HepG2 (cell line): ENCODE data around the gene INPP5K. TPM values are rescaled to one million over a fixed set of nuclear protein-coding genes. Genes with fewer than 3 reads are reported as not detected.

ENCODE experiments used
- ASH2L ChIP-seq: fragments of 300-600, 200-600 bp; sonication (generic); IDR thresholded peaks from 2 replicates; pipeline ENCODE4 v1.7.0; 2017; ENCODE audit warnings: low read depth, mild to moderate bottlenecking, moderate library complexity, mixed read lengths, low read length; ENCODE audit not compliant: insufficient read length
- EEA1 ChIP-seq: sonication (generic); formaldehyde crosslinking; IDR thresholded peaks from 2 replicates; pipeline ENCODE4 v1.5.1; 2020; ENCODE audit warnings: mild to moderate bottlenecking, missing genetic modification reagents, borderline replicate concordance
- ESRRA ChIP-seq: sonication (generic); formaldehyde crosslinking; IDR thresholded peaks from 2 replicates; pipeline ENCODE4 v1.5.1; 2020; ENCODE audit warnings: mild to moderate bottlenecking, low read depth, missing genetic modification reagents
- FUBP1 ChIP-seq: sonication (generic); formaldehyde crosslinking; IDR thresholded peaks from 2 replicates; pipeline ENCODE4 v1.5.1; 2020; ENCODE audit warnings: missing genetic modification reagents, mild to moderate bottlenecking, borderline replicate concordance
- MATR3 ChIP-seq: sonication (generic); formaldehyde crosslinking; IDR thresholded peaks from 2 replicates; pipeline ENCODE4 v1.4.0; 2020; ENCODE audit warnings: missing genetic modification reagents
- MTA3 ChIP-seq: sonication (generic); formaldehyde crosslinking; IDR thresholded peaks from 2 replicates; pipeline ENCODE4 v1.4.0; 2020; ENCODE audit warnings: missing genetic modification reagents
- MXI1 ChIP-seq: IDR thresholded peaks from 3 replicates; pipeline ENCODE4 v1.6.1; 2012; ENCODE audit warnings: low read depth, low read length, inconsistent platforms, borderline replicate concordance
- NFE2L1 ChIP-seq: sonication (generic); formaldehyde crosslinking; IDR thresholded peaks from 2 replicates; pipeline ENCODE4 v1.4.0; 2020; ENCODE audit warnings: missing genetic modification reagents, mild to moderate bottlenecking, borderline replicate concordance
- NR2F1 ChIP-seq, 2 experiments: fragments of 450-650 bp in 1 of 2; formaldehyde crosslinking in 1 of 2; IDR thresholded peaks; 2 replicates each; pipeline versions ENCODE4 v1.5.0 to v1.6.1; 2016 to 2020; ENCODE audit warnings: mild to moderate bottlenecking in 1 of 2, missing compliant biosample characterization in 1 of 2, missing genetic modification reagents in 1 of 2, moderate library complexity in 1 of 2
- NR2F6 ChIP-seq, 2 experiments: IDR thresholded peaks; 2 replicates each; pipeline ENCODE4 v1.6.1; 2016; ENCODE audit warnings: antibody characterized with exemption in 1 of 2, mild to moderate bottlenecking in 1 of 2
- SALL1 ChIP-seq: sonication (generic); formaldehyde crosslinking; IDR thresholded peaks from 2 replicates; pipeline ENCODE4 v1.8.0; 2022; ENCODE audit warnings: mild to moderate bottlenecking, missing genetic modification reagents
- SOX5 ChIP-seq: IDR thresholded peaks from 2 replicates; pipeline ENCODE4 v1.6.1; 2016; ENCODE audit warnings: borderline replicate concordance
- SP140L ChIP-seq: sonication (generic); formaldehyde crosslinking; IDR thresholded peaks from 2 replicates; pipeline ENCODE4 v1.4.0; 2020; ENCODE audit warnings: missing genetic modification reagents, borderline replicate concordance
- ZFAT ChIP-seq: sonication (generic); formaldehyde crosslinking; conservative IDR thresholded peaks from 2 replicates; pipeline ENCODE4 v1.8.1; 2023; ENCODE audit warnings: missing genetic modification reagents, inconsistent platforms
- ZFP90 ChIP-seq: sonication (generic); formaldehyde crosslinking; IDR thresholded peaks from 2 replicates; pipeline ENCODE4 v1.8.0; 2022; ENCODE audit warnings: missing genetic modification reagents, mild to moderate bottlenecking, inconsistent platforms, borderline replicate concordance
- ZNF12 ChIP-seq: sonication (generic); formaldehyde crosslinking; IDR thresholded peaks from 2 replicates; pipeline ENCODE4 v1.5.0; 2020; ENCODE audit warnings: missing genetic modification reagents
- ZNF333 ChIP-seq: sonication (generic); formaldehyde crosslinking; IDR thresholded peaks from 2 replicates; pipeline ENCODE4 v1.4.0; 2020; ENCODE audit warnings: mild to moderate bottlenecking, missing genetic modification reagents, borderline replicate concordance
- ZNF337 ChIP-seq: sonication (generic); formaldehyde crosslinking; IDR thresholded peaks from 2 replicates; pipeline ENCODE4 v1.5.1; 2020; ENCODE audit warnings: missing genetic modification reagents, low read depth, mild to moderate bottlenecking, borderline replicate concordance
- ZNF451 ChIP-seq: sonication (generic); formaldehyde crosslinking; IDR thresholded peaks from 2 replicates; pipeline ENCODE4 v1.5.0; 2020; ENCODE audit warnings: mild to moderate bottlenecking, missing genetic modification reagents
- ZNF672 ChIP-seq: sonication (generic); formaldehyde crosslinking; IDR thresholded peaks from 2 replicates; pipeline ENCODE4 v1.8.1; 2022; ENCODE audit warnings: missing genetic modification reagents
- ZNF761 ChIP-seq: sonication (generic); formaldehyde crosslinking; conservative IDR thresholded peaks from 2 replicates; pipeline ENCODE4 v1.4.0; 2020; ENCODE audit warnings: mild to moderate bottlenecking, missing genetic modification reagents
- ZNF772 ChIP-seq: sonication (generic); formaldehyde crosslinking; IDR thresholded peaks from 2 replicates; pipeline ENCODE4 v1.5.0; 2020; ENCODE audit warnings: mild to moderate bottlenecking, missing genetic modification reagents
- ZNF776 ChIP-seq: sonication (generic); formaldehyde crosslinking; IDR thresholded peaks from 2 replicates; pipeline ENCODE4 v1.4.0; 2020; ENCODE audit warnings: mild to moderate bottlenecking, missing genetic modification reagents
- ZNF792 ChIP-seq: IDR thresholded peaks from 2 replicates; pipeline ENCODE4 v1.6.1; 2016
- polyA plus RNA-seq, 8 experiments: library from polyadenylated mRNA; depleted of rRNA in 3 of 8; stranded (reverse) in 7 of 8; unstranded in 1 of 8; fragments of >200 nt; fragmentation: Illumina TruSeq in 4 of 8; extraction: Trizol in 4 of 8; gene quantifications; 2 replicates each; pipeline versions ENCODE4 v1.2.1 to v1.2.3, GENCODE V29; 2011 to 2016; ENCODE audit warnings: low read depth in 4 of 8, missing spikeins in 1 of 8, mixed read lengths in 1 of 8; ENCODE audit not compliant: insufficient read depth in 1 of 8
- total RNA-seq, 5 experiments: library from RNA; depleted of rRNA; stranded (reverse); fragments of >200 nt; fragmentation: Illumina TruSeq; extraction: Trizol; gene quantifications; 2 replicates each; pipeline ENCODE4 v1.2.3, GENCODE V29; 2016; ENCODE audit warnings: low read depth in 1 of 5
- TF ChIP-seq, protein P1 (sequence below): sonication (generic); formaldehyde crosslinking; IDR thresholded peaks from 2 replicates; pipeline ENCODE4 v1.9.0; 2022; ENCODE audit warnings: low read depth, missing genetic modification reagents
- TF ChIP-seq, protein P2 (sequence below): IDR thresholded peaks from 2 replicates; pipeline ENCODE4 v1.6.1; 2018; ENCODE audit warnings: missing genetic modification reagents, mild to moderate bottlenecking, missing compliant biosample characterization

Gene INPP5K
- total and polyA plus RNA-seq, 2 of the 13 experiments (the other 11 are each of a cell fraction or from before 2014, with no cell fraction given) = 4.8 to 9.6 TPM

GRCh38 chr17:1460233-1460632, 56.2 kb downstream of the INPP5K start (continued):
- TF ChIP-seq MATR3 (CRISPR knock-in tag) (no peak), ZNF761 (CRISPR knock-in tag) (no peak), EEA1 (CRISPR knock-in tag) (no peak), MTA3 (CRISPR knock-in tag) (no peak), ESRRA (CRISPR knock-in tag) (peak; percentile 73; the same call in 1 of the 2 replicates), NR2F1 (CRISPR knock-in tag; IDR thresholded peaks at IDR 0.05) (peak; percentile 15 to 40; a peak in 1 of 4 replicates), NFE2L1 (CRISPR knock-in tag) (no peak), SP140L (CRISPR knock-in tag) (no peak), ZNF333 (CRISPR knock-in tag) (no peak), ZNF772 (CRISPR knock-in tag) (no peak), MXI1 (peak; percentile 43; the same call in 1 of the 3 replicates), ASH2L (no peak), SALL1 (CRISPR knock-in tag) (peak; percentile 24; the same call in 1 of the 2 replicates), FUBP1 (no peak), ZNF12 (CRISPR knock-in tag) (no peak), SOX5 (no peak), ZNF451 (CRISPR knock-in tag) (no peak), ZNF776 (CRISPR knock-in tag) (no peak), ZFP90 (CRISPR knock-in tag) (no peak), ZNF672 (CRISPR knock-in tag) (no peak), NR2F6 (IDR thresholded peaks at IDR 0.05) (0 out of 2 replicates have a peak, but pooled peaks have one; percentile 22), NR2F6 (CRISPR knock-in tag; IDR thresholded peaks at IDR 0.05) (peak; percentile 61), ZNF792 (no peak), ZNF337 (CRISPR knock-in tag) (no peak), ZFAT (no peak)
- TF ChIP-seq, protein P1, sequence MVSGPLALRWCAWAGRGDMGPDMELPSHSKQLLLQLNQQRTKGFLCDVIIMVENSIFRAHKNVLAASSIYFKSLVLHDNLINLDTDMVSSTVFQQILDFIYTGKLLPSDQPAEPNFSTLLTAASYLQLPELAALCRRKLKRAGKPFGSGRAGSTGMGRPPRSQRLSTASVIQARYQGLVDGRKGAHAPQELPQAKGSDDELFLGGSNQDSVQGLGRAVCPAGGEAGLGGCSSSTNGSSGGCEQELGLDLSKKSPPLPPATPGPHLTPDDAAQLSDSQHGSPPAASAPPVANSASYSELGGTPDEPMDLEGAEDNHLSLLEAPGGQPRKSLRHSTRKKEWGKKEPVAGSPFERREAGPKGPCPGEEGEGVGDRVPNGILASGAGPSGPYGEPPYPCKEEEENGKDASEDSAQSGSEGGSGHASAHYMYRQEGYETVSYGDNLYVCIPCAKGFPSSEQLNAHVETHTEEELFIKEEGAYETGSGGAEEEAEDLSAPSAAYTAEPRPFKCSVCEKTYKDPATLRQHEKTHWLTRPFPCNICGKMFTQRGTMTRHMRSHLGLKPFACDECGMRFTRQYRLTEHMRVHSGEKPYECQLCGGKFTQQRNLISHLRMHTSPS = peak; percentile 84; the same call in 1 of the 2 replicates
- TF ChIP-seq, protein P2, sequence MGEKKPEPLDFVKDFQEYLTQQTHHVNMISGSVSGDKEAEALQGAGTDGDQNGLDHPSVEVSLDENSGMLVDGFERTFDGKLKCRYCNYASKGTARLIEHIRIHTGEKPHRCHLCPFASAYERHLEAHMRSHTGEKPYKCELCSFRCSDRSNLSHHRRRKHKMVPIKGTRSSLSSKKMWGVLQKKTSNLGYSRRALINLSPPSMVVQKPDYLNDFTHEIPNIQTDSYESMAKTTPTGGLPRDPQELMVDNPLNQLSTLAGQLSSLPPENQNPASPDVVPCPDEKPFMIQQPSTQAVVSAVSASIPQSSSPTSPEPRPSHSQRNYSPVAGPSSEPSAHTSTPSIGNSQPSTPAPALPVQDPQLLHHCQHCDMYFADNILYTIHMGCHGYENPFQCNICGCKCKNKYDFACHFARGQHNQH = peak; percentile 47; the same call in 1 of the 2 replicates
